ENCODE results near the gene GGTLC2.

DNA sequence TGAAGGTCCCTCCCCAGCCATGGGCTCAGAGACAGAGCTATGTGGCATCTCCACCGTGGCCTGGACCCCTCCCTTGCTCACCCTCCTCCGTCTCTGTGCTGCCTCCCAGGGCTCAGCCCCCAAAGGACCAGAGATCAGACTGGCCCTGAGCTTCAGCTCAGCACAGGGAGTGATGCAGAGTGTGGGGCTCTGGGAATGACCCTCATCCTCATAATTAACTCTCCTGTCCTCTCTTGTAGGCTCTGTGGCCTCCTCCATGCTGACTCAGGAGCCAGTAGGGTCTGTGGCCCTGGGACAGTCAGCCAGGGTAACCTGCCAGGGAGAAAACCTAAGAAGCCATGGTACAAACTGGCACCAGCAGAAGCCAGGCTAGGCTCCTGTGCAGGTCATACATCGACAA, 28.7 kb downstream of the GGTLC2 start:
- TF ChIP-seq, protein P1, sequence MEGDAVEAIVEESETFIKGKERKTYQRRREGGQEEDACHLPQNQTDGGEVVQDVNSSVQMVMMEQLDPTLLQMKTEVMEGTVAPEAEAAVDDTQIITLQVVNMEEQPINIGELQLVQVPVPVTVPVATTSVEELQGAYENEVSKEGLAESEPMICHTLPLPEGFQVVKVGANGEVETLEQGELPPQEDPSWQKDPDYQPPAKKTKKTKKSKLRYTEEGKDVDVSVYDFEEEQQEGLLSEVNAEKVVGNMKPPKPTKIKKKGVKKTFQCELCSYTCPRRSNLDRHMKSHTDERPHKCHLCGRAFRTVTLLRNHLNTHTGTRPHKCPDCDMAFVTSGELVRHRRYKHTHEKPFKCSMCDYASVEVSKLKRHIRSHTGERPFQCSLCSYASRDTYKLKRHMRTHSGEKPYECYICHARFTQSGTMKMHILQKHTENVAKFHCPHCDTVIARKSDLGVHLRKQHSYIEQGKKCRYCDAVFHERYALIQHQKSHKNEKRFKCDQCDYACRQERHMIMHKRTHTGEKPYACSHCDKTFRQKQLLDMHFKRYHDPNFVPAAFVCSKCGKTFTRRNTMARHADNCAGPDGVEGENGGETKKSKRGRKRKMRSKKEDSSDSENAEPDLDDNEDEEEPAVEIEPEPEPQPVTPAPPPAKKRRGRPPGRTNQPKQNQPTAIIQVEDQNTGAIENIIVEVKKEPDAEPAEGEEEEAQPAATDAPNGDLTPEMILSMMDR (IDR thresholded peaks at IDR 0.05; ENCODE audit: borderline replicate concordance, extremely low read depth, low read length, poor library complexity, severe bottlenecking) = no peak
- no peak for TF ChIP-seq EZH2 (IDR thresholded peaks at IDR 0.05; ENCODE audit: borderline replicate concordance, low read depth, low read length, severe bottlenecking)

All from DND-41 (cell line).